Stimulated activated CD8-positive, alpha-beta memory T cell treated with anti-CD3 and anti-CD28 coated beads, Interleukin-7, amount 100 ng/mL, for 4 hours (primary cell): ENCODE data around the gene UQCRC1.

ENCODE experiments used
- DNase-seq, 2 donors: peaks; one replicate each; pipeline ENCODE4 v3.0.0-alpha.2; 2020; ENCODE audit warnings: low read depth in 2 of 2

Gene UQCRC1

GRCh38 chr3:48609088-48610005 lies at the start of gene UQCRC1:
Gene UQCRC1, minus strand, starts transcription at chr3:48609646. Its CDS starts 26 bp downstream, at chr3:48609620.
- DNase-seq = peak; percentile 76 to 86

DNA sequence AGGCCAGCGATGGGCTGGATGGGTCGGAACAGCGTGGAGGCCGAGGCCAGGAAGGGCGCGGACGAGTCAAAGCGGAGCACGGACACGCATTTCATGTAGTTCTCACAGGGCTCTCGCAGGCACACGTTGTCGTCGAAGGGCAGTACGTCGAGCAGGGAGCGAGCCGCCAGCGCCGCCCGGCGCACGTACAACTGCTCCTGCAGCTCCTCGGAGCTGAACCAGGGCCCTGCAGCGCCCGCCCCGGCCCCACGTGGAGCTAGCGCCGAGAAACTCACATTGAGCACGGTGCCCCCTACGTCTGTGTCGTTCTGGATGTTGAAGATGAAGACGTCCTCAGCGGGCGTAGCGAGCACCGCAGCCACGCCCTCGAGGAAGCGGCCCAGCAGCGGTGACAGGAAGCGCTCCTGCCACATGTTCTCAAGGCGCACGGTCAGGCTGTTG lies 47.4 kb upstream of the UQCRC1 start:
- DNase-seq = peak in 1 of 2 donors; percentile 19

DNA sequence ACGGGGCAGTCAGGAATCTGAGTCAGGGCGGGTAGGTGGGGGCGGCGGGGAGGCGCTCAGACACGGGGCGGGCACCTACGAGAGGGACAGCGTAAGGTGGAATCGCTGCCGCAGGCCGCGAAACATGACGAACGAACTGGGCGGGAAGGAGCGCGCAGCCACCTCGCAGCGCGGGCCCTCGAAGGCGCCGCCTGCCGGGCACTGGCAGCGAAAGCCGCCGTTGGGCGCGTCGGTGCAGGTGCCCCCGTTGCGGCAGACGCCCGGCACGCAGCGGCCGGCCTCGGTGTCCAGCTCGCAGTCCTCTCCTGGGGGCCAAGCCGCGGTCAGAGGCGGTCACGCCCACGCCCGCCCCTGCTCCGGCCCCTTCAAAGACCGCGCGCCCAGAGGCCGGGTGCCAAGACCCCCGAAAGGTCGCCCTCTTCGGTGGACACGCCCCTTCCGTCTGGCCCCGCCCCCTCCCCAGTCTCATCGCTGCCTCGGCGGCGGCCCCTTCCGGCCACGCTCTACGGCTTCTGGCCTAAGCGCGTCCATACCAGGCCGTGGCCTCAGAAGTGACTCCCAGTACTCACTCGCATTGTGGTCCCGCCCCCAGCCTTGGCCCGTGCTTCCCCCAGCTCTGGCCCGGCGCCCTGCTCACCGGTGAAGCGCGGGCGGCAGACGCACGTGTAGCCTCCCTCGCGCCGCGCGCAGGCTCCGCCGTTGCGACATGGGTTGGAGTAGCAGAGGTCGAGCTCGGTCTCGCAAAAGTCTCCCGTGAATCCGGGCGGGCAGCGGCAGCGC lies 46.8 kb upstream of the UQCRC1 start:
- peak; percentile 80 to 86 for DNase-seq

DNA sequence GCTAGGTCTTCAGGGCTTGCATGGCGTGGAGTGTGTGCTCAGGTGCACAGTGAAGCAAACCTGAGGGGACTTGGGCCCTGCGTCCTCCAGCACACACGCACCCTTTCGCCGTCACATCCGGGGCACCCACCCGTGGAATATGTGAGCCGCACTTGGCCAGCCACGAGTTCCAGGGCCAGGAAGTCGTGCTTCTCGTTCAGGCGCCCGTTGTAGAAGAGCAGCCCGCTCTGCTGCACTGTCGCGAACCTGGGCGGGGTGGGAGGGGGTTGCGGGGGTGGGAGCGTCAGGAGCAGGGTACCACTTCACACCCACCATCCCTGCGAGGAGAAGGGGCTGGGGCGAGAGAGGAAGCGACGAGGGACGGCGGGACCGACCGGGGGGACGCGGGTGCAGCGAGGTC lies 46.2 kb upstream of the UQCRC1 start:
- DNase-seq = peak; percentile 50 to 65

GRCh38 chr3:48655063-48655462 lies 45.6 kb upstream of the UQCRC1 start:
- DNase-seq = no peak

DNA sequence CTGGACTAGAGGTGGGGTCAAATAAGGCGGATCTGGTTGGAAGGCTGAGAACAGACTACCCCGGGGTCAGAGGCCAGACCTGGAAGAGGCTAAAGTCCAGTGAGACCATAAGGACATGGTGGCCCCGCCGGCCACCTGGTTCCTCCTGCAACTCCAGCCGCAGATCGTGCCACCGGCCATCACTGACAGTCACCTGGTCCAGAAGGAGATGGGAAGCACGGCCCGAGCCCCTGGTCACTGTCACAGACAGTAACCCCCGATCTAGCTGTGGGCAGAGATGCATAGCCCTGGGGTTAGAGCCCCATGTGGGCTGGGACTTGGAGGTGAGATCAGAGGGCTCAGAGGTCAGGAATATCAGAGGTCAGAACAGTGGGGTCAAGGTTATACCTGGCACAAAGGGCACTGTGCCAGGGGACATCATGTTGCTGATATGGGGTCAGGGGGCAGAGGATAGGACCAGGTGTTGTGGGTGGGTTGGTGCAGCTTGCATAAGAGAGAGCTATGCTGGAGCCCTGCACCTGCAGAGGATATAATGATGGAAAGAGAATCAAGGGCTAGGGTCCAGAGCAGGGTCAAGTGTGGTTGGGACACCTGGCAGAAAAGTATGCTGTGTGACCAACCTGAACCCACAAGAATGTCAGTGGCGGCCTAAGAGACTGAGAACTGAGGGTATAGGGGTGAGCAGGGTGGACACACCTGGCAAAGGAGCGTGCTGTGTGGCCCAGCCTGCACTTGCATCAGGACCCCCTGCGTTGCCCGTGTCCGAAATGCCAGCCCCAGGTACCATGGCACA lies 43.7 kb upstream of the UQCRC1 start:
- DNase-seq = no peak

GRCh38 chr3:48651771-48652170 lies 42.3 kb upstream of the UQCRC1 start:
- DNase-seq = no peak

DNA sequence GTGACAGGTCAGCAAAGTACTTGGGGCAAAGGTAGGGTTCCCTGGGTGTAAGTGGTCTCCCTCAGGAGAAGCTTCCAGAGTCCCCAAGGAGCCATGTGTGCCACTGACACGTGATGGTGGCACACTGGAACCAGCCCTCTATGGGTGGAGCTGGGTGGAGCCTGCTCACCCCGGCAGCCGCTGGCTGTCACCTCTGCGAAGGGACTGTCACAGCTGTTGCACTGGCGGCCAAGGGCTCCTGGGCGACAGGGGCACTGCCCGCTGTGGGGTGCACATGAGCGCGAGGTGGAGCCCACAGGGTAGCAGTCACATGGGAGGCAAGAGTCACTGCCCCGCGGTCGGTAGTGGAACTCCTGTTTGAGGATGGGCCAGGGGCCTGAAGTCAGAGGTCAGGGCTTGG lies 41.3 kb upstream of the UQCRC1 start:
- DNase-seq = no peak

GRCh38 chr3:48648188-48648850 lies 38.9 kb upstream of the UQCRC1 start:
- DNase-seq = no peak

DNA sequence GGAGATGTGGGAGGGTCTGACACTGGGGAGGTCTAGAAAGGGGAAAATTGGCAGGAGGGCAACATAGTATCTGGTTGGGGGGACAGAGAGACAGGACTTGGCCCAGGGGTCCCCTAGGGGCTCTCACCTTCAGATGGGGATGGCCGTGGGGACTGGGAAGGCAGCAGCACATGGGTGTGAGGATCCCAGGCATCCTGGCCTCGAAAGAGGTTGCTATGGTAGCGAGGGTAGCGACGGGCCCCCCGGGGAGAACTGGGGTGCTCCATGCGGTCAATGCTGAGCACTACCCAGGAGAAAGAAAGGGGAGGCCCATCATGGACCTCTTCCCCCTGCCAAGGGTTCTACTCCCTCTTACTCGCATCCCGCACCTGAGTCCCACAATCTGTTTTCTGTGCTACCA lies 38.3 kb upstream of the UQCRC1 start:
- no peak for DNase-seq

- DNase-seq = no peak
Observed at GRCh38 chr3:48644898-48645760, 35.7 kb upstream of the UQCRC1 start.

DNA sequence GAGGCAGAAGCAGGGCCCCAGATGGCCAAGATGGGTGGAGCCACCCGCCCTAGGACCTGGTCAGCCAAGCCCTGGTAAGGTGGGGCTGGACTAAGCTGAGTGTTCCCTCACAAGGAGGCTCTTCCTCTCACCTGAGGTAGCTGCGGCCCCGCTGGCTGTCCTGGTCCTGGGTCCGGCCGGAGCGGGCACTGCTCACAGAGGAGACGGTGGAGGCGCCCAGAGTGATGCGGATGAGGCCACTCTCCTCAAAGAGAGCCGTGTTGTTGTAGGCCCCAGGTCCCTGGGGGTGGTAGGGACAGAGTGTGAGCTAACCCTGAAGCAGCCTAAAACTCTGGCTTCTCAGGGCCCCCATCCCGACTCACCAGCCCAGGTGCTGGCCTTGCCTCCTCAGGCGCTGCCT lies 33.2 kb upstream of the UQCRC1 start:
- DNase-seq = no peak

DNA sequence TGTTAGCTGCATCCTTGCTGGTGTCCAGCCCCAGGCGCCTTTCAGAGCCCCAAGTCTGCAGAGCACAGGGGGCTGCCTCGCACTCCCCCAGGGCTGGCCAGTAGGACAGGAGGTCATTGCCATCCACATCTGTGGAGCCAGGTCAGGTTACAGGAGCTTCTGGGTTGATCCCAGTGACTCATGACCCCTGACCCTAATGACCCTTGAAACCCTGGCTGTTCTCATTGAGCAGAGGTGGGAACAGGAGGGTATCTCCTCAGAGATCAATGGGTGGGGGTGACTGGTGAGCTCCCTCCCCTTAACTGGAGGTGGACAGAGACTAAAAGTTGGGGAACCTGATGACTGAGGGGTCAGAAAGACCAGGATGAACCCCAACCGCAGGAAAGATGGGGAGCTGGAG lies 31.9 kb upstream of the UQCRC1 start:
- no peak for DNase-seq

DNA sequence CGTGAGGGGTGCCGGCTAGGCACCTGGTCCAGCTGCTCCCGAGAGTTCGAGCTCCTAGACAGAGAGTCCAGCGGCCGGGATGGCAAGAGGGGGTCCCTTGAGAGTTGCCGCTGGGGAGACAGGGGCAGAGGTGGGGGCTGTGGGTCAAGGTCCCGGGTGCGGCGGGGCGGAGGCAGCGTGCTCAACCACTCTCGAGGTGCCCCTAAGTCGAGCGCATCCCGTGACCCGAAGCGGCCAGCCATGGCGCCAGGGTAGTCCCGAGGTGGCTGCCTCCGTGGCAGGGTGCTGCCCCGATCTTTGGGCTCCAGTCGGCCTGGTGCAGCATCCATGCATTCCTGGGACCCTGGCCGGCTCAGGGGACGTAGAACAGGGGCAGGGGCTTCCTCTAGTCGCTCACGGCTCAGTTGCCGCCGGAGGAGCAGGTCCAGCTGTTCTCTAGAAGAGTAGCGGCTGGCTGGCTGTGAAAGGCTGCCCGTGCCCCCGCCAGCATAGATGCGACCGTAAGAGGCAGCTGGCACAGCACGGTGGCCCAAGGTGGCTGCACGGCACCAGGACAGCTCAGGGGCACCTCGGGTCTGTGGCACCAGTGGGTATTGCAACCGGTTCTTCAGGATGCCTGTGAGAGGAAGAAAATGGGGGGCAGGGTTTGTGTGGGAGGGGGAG lies 30.6 kb upstream of the UQCRC1 start:
- DNase-seq = no peak

DNA sequence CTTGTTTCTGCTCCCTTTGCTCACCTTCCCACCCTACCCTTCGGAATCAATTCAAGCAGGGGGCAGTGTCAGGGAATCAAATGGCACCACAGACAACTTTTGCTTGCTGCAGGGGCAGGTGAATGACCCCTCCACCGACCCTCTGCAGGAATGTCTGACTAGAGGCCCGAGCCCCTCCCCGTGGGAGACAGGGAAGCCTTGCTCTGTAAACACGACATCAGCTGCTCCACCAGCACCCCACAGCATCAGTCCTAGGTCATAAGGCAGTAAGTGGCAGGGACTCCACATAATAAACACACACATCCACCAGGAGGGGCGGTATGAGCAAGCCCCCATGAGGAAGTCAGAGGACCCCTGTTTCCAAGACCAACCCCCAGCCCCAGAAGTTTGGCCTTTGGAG lies 27.9 kb upstream of the UQCRC1 start:
- DNase-seq = no peak

DNA sequence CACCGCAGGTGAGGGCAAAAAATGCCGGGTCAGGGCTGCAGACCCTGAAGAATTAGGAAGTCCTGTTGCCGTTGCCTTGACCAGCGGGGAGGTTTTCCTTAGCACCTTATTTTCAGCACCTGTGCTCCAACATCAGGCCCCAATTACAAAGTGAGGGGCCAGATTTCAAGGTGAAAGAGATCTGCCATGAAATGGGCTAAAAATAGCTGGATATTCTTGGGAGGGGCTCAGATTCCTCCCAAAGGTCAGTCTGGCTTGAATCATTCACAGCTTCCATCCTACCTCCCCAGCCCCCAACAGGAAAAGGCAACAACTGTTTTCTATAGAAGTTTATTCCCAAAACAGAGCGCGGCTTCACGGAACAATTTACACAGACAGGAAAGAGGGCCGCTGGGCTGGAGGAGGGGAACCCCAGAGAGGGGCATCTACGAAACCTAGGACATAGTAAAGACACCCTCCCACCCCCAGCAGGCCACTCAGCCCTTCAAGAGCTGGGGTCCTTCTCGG lies 26.8 kb upstream of the UQCRC1 start:
- no peak for DNase-seq

GRCh38 chr3:48635222-48636021 lies 26.0 kb upstream of the UQCRC1 start, which contains the start of gene SLC26A6:
Gene SLC26A6, minus strand, starts transcription at chr3:48635461. Its CDS starts 68 bp downstream, at chr3:48635393.
- peak; percentile 77 to 90 for DNase-seq

DNA sequence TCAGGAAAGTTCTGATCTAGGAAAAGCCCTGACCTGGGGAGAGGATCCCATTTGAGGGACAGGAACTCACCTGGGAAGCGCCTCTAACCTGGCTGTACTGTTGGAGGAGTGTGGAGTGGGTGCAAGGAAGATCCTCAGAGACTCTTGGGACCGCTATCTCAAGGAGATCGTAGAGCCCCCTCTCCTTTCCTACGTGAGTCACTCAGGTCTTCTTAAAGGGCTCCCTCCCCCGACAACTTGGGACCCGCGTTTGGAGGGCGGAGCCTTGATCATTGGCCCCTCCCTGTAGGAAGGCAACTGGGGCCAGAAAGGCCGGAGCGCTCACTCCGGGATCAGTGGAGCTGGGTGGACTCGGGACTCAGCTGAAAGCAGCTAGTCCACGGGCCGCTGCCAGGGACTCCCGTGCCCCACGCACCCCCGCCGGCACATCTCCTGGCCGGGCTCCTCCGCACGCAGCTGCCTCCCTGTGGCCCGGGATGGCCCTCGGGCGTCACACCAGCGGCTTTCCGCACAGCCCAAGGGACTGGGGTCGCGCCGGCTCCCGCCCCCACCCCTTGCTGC lies 25.3 kb upstream of the UQCRC1 start:
- DNase-seq = peak; percentile 45 to 49
